ENCODE measurements around the gene AGAP1. TPM values are rescaled to one million over a fixed set of nuclear protein-coding genes. Genes with fewer than 3 reads are reported as not detected.

AGAP1 gene
- total and polyA plus RNA-seq, 10 donors: 1.1 to 26.6 (median 11.3) TPM

DNA sequence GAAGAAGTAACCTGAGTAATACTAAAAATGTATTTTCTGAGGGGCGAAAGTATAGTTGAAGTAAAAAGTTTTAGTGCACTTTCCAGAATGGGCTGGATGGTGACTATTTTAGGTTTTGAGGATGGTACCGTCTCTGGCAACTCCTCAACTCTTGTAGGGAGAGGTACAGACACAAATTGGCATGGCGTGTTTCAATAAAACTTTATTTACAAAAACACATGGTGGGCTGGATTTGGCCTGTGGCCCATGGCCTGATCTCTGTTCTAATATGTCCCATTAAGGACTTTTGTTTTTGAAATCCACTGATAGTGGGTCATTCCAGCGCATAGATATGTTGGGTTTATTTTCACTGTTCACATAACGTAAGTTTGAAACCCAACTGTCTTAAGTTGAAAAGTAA lies 132.8 kb downstream of the AGAP1 start:
- no peak overlapping the region for H3K27ac ChIP-seq
- intact Hi-C loops (cut with DNase I; ENCODE audit: low total_unique reads): no loop called here
- H3K27me3 ChIP-seq (replicated peaks in 1 of 7): no peaks in the 10 kb centered on the region
- WGBS, 5 donors: 93 to 98% (median 94%) methylated on average over 5 of the region's 5 CpGs
- H3K36me3 ChIP-seq: no peaks in the 10 kb centered on the region
- no peaks in the 10 kb centered on the region for H3K9me3 ChIP-seq
- H3K4me3 ChIP-seq: no peak overlapping the region
- no peak for DNase-seq
- H3K4me1 ChIP-seq: peaks cover 0 to 13% (median 0%) of the 10 kb centered on the region in 6 donors
- no peak for TF ChIP-seq POLR2AphosphoS5 (IDR thresholded peaks at IDR 0.05)
- TF ChIP-seq POLR2A (IDR thresholded peaks at IDR 0.05): no peak
- TF ChIP-seq, protein P1, sequence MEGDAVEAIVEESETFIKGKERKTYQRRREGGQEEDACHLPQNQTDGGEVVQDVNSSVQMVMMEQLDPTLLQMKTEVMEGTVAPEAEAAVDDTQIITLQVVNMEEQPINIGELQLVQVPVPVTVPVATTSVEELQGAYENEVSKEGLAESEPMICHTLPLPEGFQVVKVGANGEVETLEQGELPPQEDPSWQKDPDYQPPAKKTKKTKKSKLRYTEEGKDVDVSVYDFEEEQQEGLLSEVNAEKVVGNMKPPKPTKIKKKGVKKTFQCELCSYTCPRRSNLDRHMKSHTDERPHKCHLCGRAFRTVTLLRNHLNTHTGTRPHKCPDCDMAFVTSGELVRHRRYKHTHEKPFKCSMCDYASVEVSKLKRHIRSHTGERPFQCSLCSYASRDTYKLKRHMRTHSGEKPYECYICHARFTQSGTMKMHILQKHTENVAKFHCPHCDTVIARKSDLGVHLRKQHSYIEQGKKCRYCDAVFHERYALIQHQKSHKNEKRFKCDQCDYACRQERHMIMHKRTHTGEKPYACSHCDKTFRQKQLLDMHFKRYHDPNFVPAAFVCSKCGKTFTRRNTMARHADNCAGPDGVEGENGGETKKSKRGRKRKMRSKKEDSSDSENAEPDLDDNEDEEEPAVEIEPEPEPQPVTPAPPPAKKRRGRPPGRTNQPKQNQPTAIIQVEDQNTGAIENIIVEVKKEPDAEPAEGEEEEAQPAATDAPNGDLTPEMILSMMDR (IDR thresholded peaks at IDR 0.05 in 8 of 11, conservative IDR thresholded peaks at IDR 0.05 in 3 of 11): no peak

DNA sequence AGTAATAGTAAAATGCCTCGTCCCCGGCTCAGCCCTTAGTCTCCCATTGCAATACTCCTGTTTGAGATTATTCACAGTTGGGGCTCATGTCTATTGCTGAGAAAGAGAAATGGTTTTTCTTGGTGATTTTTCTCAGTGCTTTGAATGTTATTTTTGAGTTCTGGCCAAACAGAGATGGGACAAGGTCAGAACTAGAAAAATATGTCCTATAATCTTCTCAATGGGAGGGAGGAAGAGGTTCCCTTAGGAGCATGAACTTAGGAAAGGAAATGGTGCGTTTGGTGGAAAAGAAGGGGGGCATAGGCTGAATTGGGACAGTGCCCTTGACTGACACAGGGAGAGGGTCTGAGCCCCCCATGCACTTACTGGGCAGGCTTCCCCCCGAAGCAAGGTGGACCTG lies 133.8 kb downstream of the AGAP1 start:
- TF ChIP-seq, protein P1 (IDR thresholded peaks at IDR 0.05 in 8 of 11, conservative IDR thresholded peaks at IDR 0.05 in 3 of 11): no peak
- TF ChIP-seq POLR2AphosphoS5 (IDR thresholded peaks at IDR 0.05): no peak
- no peak for TF ChIP-seq POLR2A (IDR thresholded peaks at IDR 0.05)
- DNase-seq: no peak
- no peak overlapping the region for H3K27ac ChIP-seq
- WGBS, 5 donors: 70 to 78% (median 73%) methylated on average over 4 of the region's 4 CpGs
- H3K9me3 ChIP-seq: no peaks in the 10 kb centered on the region
- no peak overlapping the region for H3K4me3 ChIP-seq
- H3K4me1 ChIP-seq: peaks cover 0 to 12% (median 0%) of the 10 kb centered on the region in 6 donors
- intact Hi-C loops (cut with DNase I; ENCODE audit: low total_unique reads): no loop called here
- H3K27me3 ChIP-seq (replicated peaks in 1 of 7): no peaks in the 10 kb centered on the region
- H3K36me3 ChIP-seq: no peaks in the 10 kb centered on the region

DNA sequence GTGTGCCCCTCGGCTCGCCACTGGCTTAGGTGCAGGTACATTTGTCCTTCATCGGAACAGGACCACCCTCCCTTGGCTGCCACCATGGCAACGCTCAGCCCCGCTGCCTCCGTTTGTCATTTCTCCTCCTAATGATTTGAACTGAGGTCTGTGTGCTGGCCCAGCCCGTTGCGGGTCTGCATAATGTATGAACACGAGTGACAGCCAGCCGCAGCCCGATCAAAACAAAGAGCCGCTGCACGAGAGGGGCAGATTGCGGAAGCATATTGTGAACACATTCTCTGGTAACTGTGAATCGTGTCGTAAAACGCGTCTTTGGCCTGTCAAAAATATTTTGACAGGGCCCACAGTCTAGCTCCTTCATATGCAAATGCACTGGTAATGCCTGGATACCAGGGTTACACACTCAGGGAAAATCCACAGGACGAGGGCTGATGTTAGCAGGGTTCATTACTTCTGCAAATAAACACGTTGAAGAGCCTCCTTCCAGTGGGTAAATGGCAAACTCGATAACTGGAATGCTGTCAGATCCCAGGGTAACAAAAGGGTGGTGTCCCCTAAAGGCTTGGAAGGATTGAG lies 137.0 kb downstream of the AGAP1 start:
- DNase-seq: no peak
- Histone ChIP-seq H3K4me1 (peaks cover 0 to 12% (median 0%) of the 10 kb centered on the region in 6 donors), H3K27ac (no peak overlapping the region), H3K9me3 (no peaks in the 10 kb centered on the region), H3K36me3 (no peaks in the 10 kb centered on the region), H3K4me3 (no peak overlapping the region), H3K27me3 (replicated peaks in 1 of 7) (no peaks in the 10 kb centered on the region)
- WGBS, 5 donors: 86 to 94% (median 90%) methylated on average over 21 of the region's 21 CpGs
- intact Hi-C loops (cut with DNase I; ENCODE audit: low total_unique reads): no loop called here
- TF ChIP-seq, protein P1 (IDR thresholded peaks at IDR 0.05 in 8 of 11, conservative IDR thresholded peaks at IDR 0.05 in 3 of 11): no peak
- no peak for TF ChIP-seq POLR2AphosphoS5 (IDR thresholded peaks at IDR 0.05)
- TF ChIP-seq POLR2A (IDR thresholded peaks at IDR 0.05): no peak

DNA sequence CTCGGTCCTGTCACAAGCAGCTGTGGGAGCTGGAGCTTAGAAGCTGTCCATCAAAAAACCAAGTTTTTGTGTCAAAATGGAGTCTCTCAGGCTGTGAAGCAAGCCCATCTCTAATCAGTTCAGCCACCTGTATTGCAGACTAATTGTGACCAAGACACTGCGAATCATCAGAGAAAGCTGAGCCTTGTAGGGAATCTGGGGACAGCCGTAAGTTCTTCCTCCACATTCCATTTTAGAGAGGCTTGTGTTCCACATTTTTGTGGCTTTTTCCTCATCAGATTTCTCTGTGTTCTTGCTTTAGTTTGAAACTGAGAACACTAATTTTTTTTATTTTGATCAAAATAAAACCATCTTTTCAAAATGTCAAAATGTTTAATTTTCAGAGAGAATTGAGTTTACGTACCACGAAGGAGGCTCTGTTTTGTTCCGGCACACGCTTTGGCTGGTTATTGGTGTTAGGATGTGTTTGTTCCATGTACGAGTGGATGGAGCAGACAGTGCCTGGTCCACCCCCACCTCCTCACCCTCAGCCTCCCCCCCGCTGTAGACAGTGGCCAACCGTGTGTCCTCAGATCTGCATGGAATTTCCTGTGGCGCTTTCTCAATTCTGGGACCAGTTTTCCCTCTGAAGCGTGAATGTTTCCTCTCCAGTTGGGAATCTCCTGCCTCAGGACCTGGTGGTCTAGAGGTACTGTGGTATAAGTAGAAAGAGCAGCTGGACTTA lies 140.8 kb downstream of the AGAP1 start:
- no peak overlapping the region for H3K4me3 ChIP-seq
- H3K9me3 ChIP-seq: no peaks in the 10 kb centered on the region
- no peaks in the 10 kb centered on the region for H3K36me3 ChIP-seq
- DNase-seq: no peak
- TF ChIP-seq POLR2A (IDR thresholded peaks at IDR 0.05): no peak
- TF ChIP-seq POLR2AphosphoS5 (IDR thresholded peaks at IDR 0.05): no peak
- TF ChIP-seq, protein P1 (IDR thresholded peaks at IDR 0.05 in 8 of 11, conservative IDR thresholded peaks at IDR 0.05 in 3 of 11): no peak
- H3K4me1 ChIP-seq: peaks cover 0 to 4% (median under 1%) of the 10 kb centered on the region in 6 donors
- intact Hi-C loops (cut with DNase I; ENCODE audit: low total_unique reads): no loop called here
- 73 to 78% (median 77%) methylated on average over 12 of the region's 12 CpGs for WGBS, 5 donors
- no peak overlapping the region for H3K27ac ChIP-seq
- no peaks in the 10 kb centered on the region for H3K27me3 ChIP-seq (replicated peaks in 1 of 7)

All from spleen (tissue), 11 donors.